SK-N-SH (cell line): ENCODE results near the gene SLC44A5. TPM values are rescaled to one million over a fixed set of nuclear protein-coding genes. Genes with fewer than 3 reads are reported as not detected.

Experiments
- CTCF ChIA-PET: fragments of 300-600, 350-600 bp; formaldehyde crosslinking; extraction: SDS; loops from one replicate; lab custom pipeline; 2021; lab: Yijun Ruan, JAX
- POLR2A ChIA-PET: fragments of 350-600 bp; sonication (Branson Sonifier 250); formaldehyde crosslinking; extraction: SDS; loops from one replicate; lab custom pipeline; 2020; ENCODE audit warnings: antibody characterized with exemption, inconsistent platforms; lab: Yijun Ruan, JAX
- DNase-seq: peaks from one replicate; pipeline ENCODE4 v3.0.0; 2012
- H2AFZ ChIP-seq: fragments of 200-600 bp; sonication (generic); 2 replicates; pipeline ENCODE4 v1.8.1; 2016; ENCODE audit warnings: antibody characterized with exemption, mild to moderate bottlenecking, low read depth
- H3F3A ChIP-seq: fragments of 200-600 bp; sonication (generic); replicated peaks from 2 replicates; pipeline ENCODE3; 2016; ENCODE audit warnings: antibody characterized with exemption, mild to moderate bottlenecking; ENCODE audit not compliant: insufficient read depth
- H3K27ac ChIP-seq, 2 experiments: fragments of 200-500 bp in 1 of 2; fragments of 200-600 bp in 1 of 2; sonication (Bioruptor generic) in 1 of 2; sonication (generic), shearing (Covaris generic) in 1 of 2; 2 replicates each; pipeline versions ENCODE4 v1.5.1 to v1.6.1; 2014 to 2016; ENCODE audit warnings: low read depth in 2 of 2, inconsistent platforms in 1 of 2, low read length in 1 of 2, mild to moderate bottlenecking in 1 of 2, mixed read lengths in 1 of 2
- H3K27me3 ChIP-seq: fragments of 200-600 bp; sonication (generic), shearing (Covaris generic); 2 replicates; pipeline ENCODE4 v1.6.1; 2016; ENCODE audit warnings: mixed run types; ENCODE audit not compliant: insufficient read depth
- H3K36me3 ChIP-seq, 2 experiments: fragments of 200-500 bp in 1 of 2; fragments of 200-600 bp in 1 of 2; sonication (Bioruptor generic) in 1 of 2; sonication (generic) in 1 of 2; replicated peaks in 1 of 2; 2 replicates each; pipeline versions ENCODE3 to v1.5.1; 2014 to 2016; ENCODE audit warnings: low read length in 1 of 2, mild to moderate bottlenecking in 1 of 2; ENCODE audit not compliant: insufficient read depth in 2 of 2, control insufficient read depth in 1 of 2
- H3K4me1 ChIP-seq, 2 experiments: fragments of 200-500 bp in 1 of 2; fragments of 200-600 bp in 1 of 2; sonication (Bioruptor generic) in 1 of 2; sonication (generic), shearing (Covaris generic) in 1 of 2; 2 replicates each; pipeline versions ENCODE4 v1.5.1 to v1.6.1; 2014 to 2016; ENCODE audit warnings: low read depth in 1 of 2, low read length in 1 of 2, mixed run types in 1 of 2; ENCODE audit not compliant: insufficient read depth in 2 of 2, control insufficient read depth in 1 of 2
- H3K4me2 ChIP-seq: fragments of 200-600 bp; sonication (generic), shearing (Covaris generic); 2 replicates; pipeline ENCODE4 v1.6.1; 2017; ENCODE audit warnings: mixed run types
- H3K4me3 ChIP-seq, 2 experiments: fragments of 200-500 bp in 1 of 2; fragments of 200-600 bp in 1 of 2; sonication (Bioruptor generic) in 1 of 2; sonication (generic), shearing (Covaris generic) in 1 of 2; 2 replicates each; pipeline versions ENCODE4 v1.5.1 to v1.8.1; 2014 to 2016; ENCODE audit warnings: low read depth in 2 of 2, inconsistent platforms in 1 of 2, low read length in 1 of 2, mild to moderate bottlenecking in 1 of 2, mixed read lengths in 1 of 2, moderate library complexity in 1 of 2
- H3K79me2 ChIP-seq: fragments of 200-600 bp; sonication (generic); 2 replicates; pipeline ENCODE4 v1.8.1; 2017; ENCODE audit warnings: mild to moderate bottlenecking; ENCODE audit not compliant: insufficient read depth
- H3K9ac ChIP-seq: fragments of 200-600 bp; sonication (generic); 2 replicates; pipeline ENCODE4 v1.6.1; 2017; ENCODE audit warnings: mixed run types
- H3K9me2 ChIP-seq: fragments of 200-600 bp; sonication (generic); 2 replicates; pipeline ENCODE4 v1.6.1; 2017; ENCODE audit warnings: mixed run types
- H3K9me3 ChIP-seq: fragments of 200-600 bp; sonication (generic); 2 replicates; pipeline ENCODE4 v1.6.1; 2017; ENCODE audit warnings: mixed run types, mild to moderate bottlenecking, moderate library complexity
- H4K20me1 ChIP-seq: fragments of 200-600 bp; sonication (generic); 2 replicates; pipeline ENCODE4 v1.6.1; 2017; ENCODE audit warnings: mild to moderate bottlenecking, mixed run types; ENCODE audit not compliant: insufficient read depth
- CHD2 ChIP-seq: fragments of 150-350 bp; IDR thresholded peaks from 2 replicates; pipeline ENCODE4 v1.6.1; 2018; ENCODE audit warnings: low read length; ENCODE audit not compliant: partially characterized antibody
- GABPA ChIP-seq: IDR thresholded peaks from 2 replicates; pipeline ENCODE4 v1.4.0; 2012; ENCODE audit warnings: low read depth, mild to moderate bottlenecking
- JUND ChIP-seq: IDR thresholded peaks from 2 replicates; pipeline ENCODE4 v1.4.0; 2012
- MEF2A ChIP-seq: IDR thresholded peaks from 2 replicates; pipeline ENCODE4 v1.4.0; 2012; ENCODE audit warnings: low read depth, borderline replicate concordance
- RAD21 ChIP-seq: IDR thresholded peaks from 2 replicates; pipeline ENCODE4 v1.6.1; 2012; ENCODE audit warnings: mild to moderate bottlenecking, low read length
- RCOR1 ChIP-seq: fragments of 150-350 bp; IDR thresholded peaks from 2 replicates; pipeline ENCODE4 v1.6.1; 2017; ENCODE audit warnings: antibody characterized with exemption, low read length
- SIN3A ChIP-seq: IDR thresholded peaks from 2 replicates; pipeline ENCODE4 v1.6.1; 2012; ENCODE audit warnings: low read depth, mild to moderate bottlenecking, low read length, moderate library complexity, borderline replicate concordance
- SMC3 ChIP-seq: IDR thresholded peaks from 2 replicates; pipeline ENCODE4 v1.6.1; 2012; ENCODE audit warnings: low read depth, low read length, improper control_type of control experiment
- TAF1 ChIP-seq: IDR thresholded peaks from 2 replicates; pipeline ENCODE4 v1.6.1; 2012; ENCODE audit warnings: low read depth, mild to moderate bottlenecking, low read length, moderate library complexity, borderline replicate concordance
- TCF12 ChIP-seq: IDR thresholded peaks from 2 replicates; pipeline ENCODE4 v1.4.0; 2012
- YY1 ChIP-seq: IDR thresholded peaks from 2 replicates; pipeline ENCODE4 v1.4.0; 2012; ENCODE audit warnings: low read depth, mild to moderate bottlenecking
- WGBS: methylation state at CpG from one replicate; pipeline ENCODE4 v1.1.6; 2017; ENCODE audit warnings: low lambda C conversion rate; 5-methylcytosine and 5-hydroxymethylcytosine counted together
- polyA plus RNA-seq, 3 experiments: library from polyadenylated mRNA; depleted of rRNA; stranded (reverse); fragments of >200 nt; gene quantifications; 2 replicates each; pipeline ENCODE4 v1.2.3, GENCODE V29; 2012
- TF ChIP-seq, protein P1 (sequence below): fragments of 150-350 bp; IDR thresholded peaks from 2 replicates; pipeline ENCODE4 v1.6.1; 2016; ENCODE audit warnings: mild to moderate bottlenecking, low read depth, low read length
- TF ChIP-seq, protein P2 (sequence below): fragments of 150-350 bp; IDR thresholded peaks from 2 replicates; pipeline ENCODE4 v1.6.1; 2017; ENCODE audit warnings: antibody characterized with exemption, low read length, low read depth, borderline replicate concordance
- TF ChIP-seq, protein P3 (sequence below): fragments of 200-600 bp; sonication (generic); IDR thresholded peaks from 2 replicates; pipeline ENCODE4 v1.6.1; 2017; ENCODE audit warnings: antibody characterized with exemption, mild to moderate bottlenecking, moderate library complexity
- TF ChIP-seq, protein P4 (sequence below): IDR thresholded peaks from 2 replicates; pipeline ENCODE4 v1.4.0; 2012; ENCODE audit warnings: low read depth, borderline replicate concordance
- TF ChIP-seq, protein P5 (sequence below): IDR thresholded peaks from 2 replicates; pipeline ENCODE4; 2012
- TF ChIP-seq, protein P6 (sequence below): IDR thresholded peaks from 2 replicates; pipeline ENCODE4 v1.6.1; 2012; ENCODE audit warnings: mild to moderate bottlenecking, low read depth, low read length, moderate library complexity

Gene SLC44A5
- polyA plus RNA-seq, 1 of the 3 experiments (the other 2 are of a cell fraction) = 4.9 TPM

DNA sequence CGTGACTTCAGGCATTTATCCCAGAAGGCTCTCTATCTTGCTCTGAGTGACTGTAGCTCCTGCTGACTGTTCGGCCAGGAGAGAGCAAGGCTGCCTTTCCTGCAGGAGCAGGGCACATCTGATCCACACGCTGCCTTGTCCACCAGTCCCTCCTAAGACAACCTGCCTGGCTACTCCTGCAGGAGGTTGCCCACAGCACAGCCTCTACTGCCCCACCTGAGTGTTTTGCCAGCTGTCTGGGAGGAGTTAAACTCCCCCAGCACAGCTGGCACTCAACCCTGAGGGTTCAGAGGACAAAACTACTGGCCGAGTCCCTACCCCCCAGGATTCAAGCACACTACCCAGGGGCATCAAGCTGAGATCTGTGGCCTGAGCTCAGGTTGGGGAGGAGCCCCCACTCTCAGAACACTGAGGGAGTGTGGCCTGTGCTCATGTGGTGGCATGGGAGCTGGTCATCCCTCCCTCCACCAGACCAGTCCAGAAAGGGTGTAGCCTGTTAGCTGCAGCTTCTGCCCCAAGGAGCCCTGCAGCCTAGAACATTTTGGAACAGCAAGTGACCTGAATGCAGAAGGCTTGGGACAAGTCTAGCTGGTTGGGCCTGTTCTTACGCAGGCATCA lies 237.3 kb downstream of the SLC44A5 start:
- Histone ChIP-seq H3K79me2 (no peaks in the 10 kb centered on the region), H3K27ac (no peak overlapping the region), H3K9me3 (no peaks in the 10 kb centered on the region), H3K27me3 (no peaks in the 10 kb centered on the region), H2AFZ (no peak overlapping the region), H4K20me1 (no peaks in the 10 kb centered on the region), H3K4me1 (no peaks in the 10 kb centered on the region), H3K4me3 (no peak overlapping the region), H3K36me3 (no peaks in the 10 kb centered on the region)
- ChIA-PET CTCF (interaction anchor here (0.8 kb wide), 1 partner anchor 241 kb away, joined by 4 read pairs; no protein-coding TSS in a partner anchor), POLR2A (no interaction called here)
- TF ChIP-seq SMC3 (no peak), RCOR1 (no peak), TAF1 (no peak), JUND (no peak), CHD2 (no peak), MEF2A (no peak)
- TF ChIP-seq, protein P1, sequence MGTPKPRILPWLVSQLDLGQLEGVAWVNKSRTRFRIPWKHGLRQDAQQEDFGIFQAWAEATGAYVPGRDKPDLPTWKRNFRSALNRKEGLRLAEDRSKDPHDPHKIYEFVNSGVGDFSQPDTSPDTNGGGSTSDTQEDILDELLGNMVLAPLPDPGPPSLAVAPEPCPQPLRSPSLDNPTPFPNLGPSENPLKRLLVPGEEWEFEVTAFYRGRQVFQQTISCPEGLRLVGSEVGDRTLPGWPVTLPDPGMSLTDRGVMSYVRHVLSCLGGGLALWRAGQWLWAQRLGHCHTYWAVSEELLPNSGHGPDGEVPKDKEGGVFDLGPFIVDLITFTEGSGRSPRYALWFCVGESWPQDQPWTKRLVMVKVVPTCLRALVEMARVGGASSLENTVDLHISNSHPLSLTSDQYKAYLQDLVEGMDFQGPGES = no peak
- TF ChIP-seq, protein P2, sequence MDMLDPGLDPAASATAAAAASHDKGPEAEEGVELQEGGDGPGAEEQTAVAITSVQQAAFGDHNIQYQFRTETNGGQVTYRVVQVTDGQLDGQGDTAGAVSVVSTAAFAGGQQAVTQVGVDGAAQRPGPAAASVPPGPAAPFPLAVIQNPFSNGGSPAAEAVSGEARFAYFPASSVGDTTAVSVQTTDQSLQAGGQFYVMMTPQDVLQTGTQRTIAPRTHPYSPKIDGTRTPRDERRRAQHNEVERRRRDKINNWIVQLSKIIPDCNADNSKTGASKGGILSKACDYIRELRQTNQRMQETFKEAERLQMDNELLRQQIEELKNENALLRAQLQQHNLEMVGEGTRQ = no peak
- TF ChIP-seq, protein P3, sequence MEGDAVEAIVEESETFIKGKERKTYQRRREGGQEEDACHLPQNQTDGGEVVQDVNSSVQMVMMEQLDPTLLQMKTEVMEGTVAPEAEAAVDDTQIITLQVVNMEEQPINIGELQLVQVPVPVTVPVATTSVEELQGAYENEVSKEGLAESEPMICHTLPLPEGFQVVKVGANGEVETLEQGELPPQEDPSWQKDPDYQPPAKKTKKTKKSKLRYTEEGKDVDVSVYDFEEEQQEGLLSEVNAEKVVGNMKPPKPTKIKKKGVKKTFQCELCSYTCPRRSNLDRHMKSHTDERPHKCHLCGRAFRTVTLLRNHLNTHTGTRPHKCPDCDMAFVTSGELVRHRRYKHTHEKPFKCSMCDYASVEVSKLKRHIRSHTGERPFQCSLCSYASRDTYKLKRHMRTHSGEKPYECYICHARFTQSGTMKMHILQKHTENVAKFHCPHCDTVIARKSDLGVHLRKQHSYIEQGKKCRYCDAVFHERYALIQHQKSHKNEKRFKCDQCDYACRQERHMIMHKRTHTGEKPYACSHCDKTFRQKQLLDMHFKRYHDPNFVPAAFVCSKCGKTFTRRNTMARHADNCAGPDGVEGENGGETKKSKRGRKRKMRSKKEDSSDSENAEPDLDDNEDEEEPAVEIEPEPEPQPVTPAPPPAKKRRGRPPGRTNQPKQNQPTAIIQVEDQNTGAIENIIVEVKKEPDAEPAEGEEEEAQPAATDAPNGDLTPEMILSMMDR = no peak
- TF ChIP-seq, protein P4, sequence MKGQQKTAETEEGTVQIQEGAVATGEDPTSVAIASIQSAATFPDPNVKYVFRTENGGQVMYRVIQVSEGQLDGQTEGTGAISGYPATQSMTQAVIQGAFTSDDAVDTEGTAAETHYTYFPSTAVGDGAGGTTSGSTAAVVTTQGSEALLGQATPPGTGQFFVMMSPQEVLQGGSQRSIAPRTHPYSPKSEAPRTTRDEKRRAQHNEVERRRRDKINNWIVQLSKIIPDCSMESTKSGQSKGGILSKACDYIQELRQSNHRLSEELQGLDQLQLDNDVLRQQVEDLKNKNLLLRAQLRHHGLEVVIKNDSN = no peak
- TF ChIP-seq, all 33 proteins: peak for 0
- Histone ChIP-seq H3F3A (no peaks in the 10 kb centered on the region), H3K4me2 (no peak overlapping the region), H3K9ac (no peak overlapping the region), H3K9me2 (no peaks in the 10 kb centered on the region)
- WGBS = 93% methylated on average over 3 of the region's 5 CpGs
- DNase-seq = no peak

DNA sequence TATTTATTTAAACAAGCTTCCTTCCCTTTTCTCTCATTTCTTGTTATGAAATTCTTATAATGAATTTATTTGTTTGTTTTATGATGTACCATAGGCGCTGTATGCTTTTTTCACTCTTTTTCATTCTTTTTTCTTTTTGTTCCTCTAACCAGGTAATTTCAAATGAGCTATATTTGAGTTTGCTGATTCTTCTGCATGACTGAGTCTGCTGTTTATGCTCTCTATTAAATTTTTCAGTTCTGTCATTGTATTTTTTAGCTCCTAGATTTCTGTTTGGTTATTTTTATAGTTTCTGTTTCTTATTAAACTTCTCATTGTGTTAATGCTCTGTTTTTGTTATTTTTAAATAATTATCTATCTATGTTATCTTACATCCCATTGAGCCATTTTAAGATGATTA lies 244.3 kb downstream of the SLC44A5 start:
- no peak for DNase-seq
- no peak overlapping the region for H3K27ac ChIP-seq
- WGBS = 82% methylated on average over 1 of the region's 1 CpG
- H3K9me2 ChIP-seq = peaks cover 4% of the 10 kb centered on the region; the same call in 1 of the 2 replicates
- no peak overlapping the region for H3K4me2 ChIP-seq
- 0 out of 2 replicates have a peak, but pooled peaks cover 7% of the 10 kb centered on the region for H3K9me3 ChIP-seq
- no peaks in the 10 kb centered on the region for H3F3A ChIP-seq
- H2AFZ ChIP-seq = no peak overlapping the region
- no peaks in the 10 kb centered on the region for H3K36me3 ChIP-seq
- no peaks in the 10 kb centered on the region for H4K20me1 ChIP-seq
- CTCF ChIA-PET = no interaction called here
- H3K4me1 ChIP-seq = no peaks in the 10 kb centered on the region
- no peaks in the 10 kb centered on the region for H3K79me2 ChIP-seq
- no peaks in the 10 kb centered on the region for H3K27me3 ChIP-seq
- no peak overlapping the region for H3K4me3 ChIP-seq
- POLR2A ChIA-PET = no interaction called here
- H3K9ac ChIP-seq = no peak overlapping the region
- TF ChIP-seq YY1 (no peak), GABPA (no peak), SIN3A (no peak), TCF12 (no peak), RAD21 (no peak)
- TF ChIP-seq, protein P5, sequence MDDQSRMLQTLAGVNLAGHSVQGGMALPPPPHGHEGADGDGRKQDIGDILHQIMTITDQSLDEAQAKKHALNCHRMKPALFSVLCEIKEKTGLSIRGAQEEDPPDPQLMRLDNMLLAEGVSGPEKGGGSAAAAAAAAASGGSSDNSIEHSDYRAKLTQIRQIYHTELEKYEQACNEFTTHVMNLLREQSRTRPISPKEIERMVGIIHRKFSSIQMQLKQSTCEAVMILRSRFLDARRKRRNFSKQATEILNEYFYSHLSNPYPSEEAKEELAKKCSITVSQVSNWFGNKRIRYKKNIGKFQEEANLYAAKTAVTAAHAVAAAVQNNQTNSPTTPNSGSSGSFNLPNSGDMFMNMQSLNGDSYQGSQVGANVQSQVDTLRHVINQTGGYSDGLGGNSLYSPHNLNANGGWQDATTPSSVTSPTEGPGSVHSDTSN = no peak
- TF ChIP-seq, protein P6, sequence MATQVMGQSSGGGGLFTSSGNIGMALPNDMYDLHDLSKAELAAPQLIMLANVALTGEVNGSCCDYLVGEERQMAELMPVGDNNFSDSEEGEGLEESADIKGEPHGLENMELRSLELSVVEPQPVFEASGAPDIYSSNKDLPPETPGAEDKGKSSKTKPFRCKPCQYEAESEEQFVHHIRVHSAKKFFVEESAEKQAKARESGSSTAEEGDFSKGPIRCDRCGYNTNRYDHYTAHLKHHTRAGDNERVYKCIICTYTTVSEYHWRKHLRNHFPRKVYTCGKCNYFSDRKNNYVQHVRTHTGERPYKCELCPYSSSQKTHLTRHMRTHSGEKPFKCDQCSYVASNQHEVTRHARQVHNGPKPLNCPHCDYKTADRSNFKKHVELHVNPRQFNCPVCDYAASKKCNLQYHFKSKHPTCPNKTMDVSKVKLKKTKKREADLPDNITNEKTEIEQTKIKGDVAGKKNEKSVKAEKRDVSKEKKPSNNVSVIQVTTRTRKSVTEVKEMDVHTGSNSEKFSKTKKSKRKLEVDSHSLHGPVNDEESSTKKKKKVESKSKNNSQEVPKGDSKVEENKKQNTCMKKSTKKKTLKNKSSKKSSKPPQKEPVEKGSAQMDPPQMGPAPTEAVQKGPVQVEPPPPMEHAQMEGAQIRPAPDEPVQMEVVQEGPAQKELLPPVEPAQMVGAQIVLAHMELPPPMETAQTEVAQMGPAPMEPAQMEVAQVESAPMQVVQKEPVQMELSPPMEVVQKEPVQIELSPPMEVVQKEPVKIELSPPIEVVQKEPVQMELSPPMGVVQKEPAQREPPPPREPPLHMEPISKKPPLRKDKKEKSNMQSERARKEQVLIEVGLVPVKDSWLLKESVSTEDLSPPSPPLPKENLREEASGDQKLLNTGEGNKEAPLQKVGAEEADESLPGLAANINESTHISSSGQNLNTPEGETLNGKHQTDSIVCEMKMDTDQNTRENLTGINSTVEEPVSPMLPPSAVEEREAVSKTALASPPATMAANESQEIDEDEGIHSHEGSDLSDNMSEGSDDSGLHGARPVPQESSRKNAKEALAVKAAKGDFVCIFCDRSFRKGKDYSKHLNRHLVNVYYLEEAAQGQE = no peak
